GM12878 (cell line): Measurements from ENCODE around the gene ING5.

ENCODE experiments used
- IKZF1 ChIP-seq: fragments of 450-650 bp; conservative IDR thresholded peaks from 2 replicates; pipeline ENCODE4 v1.6.1; 2017; ENCODE audit warnings: antibody characterized with exemption, mild to moderate bottlenecking
- KDM1A ChIP-seq: fragments of 200-600 bp; sonication (generic); IDR thresholded peaks from 2 replicates; pipeline ENCODE4 v1.6.1; 2016; ENCODE audit warnings: borderline replicate concordance
- PAX8 ChIP-seq: fragments of 450-650 bp; IDR thresholded peaks from 2 replicates; pipeline ENCODE4 v1.6.1; 2017; ENCODE audit warnings: mild to moderate bottlenecking, moderate library complexity
- TF ChIP-seq, protein P1 (sequence below), 3 experiments: IDR thresholded peaks in 2 of 3; conservative IDR thresholded peaks in 1 of 3; 2 replicates each; pipeline ENCODE4 v1.5.1; 2011; ENCODE audit warnings: low read depth in 3 of 3, low read length in 3 of 3, mild to moderate bottlenecking in 3 of 3, control low read depth in 2 of 3, moderate library complexity in 2 of 3, inconsistent platforms in 1 of 3, mixed read lengths in 1 of 3; ENCODE audit not compliant: control insufficient read depth in 2 of 3, insufficient read depth in 1 of 3; ENCODE audit errors: extremely low read depth in 1 of 3

DNA sequence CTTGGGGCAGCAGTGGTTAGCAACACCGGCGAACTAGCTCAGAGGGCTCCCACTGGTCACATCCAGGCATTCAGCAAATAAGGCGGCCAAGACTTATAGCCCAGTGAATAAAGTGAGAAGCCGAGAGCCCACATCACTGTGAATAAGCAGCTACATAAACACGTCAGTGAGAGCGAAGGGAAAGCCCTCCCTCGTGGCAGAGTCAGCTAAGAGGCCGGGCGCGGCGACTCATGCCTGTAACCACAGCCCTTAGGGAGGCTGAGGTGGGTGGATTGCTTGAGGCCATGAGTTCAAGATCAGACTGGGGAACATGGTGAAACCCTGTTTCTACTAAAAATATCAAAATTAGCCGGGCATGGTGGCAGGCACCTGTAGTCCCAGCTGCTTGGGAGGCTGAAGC, 37.8 kb downstream of the ING5 start:
- no peak for TF ChIP-seq PAX8
- TF ChIP-seq IKZF1: no peak
- no peak for TF ChIP-seq KDM1A
- TF ChIP-seq, protein P1, sequence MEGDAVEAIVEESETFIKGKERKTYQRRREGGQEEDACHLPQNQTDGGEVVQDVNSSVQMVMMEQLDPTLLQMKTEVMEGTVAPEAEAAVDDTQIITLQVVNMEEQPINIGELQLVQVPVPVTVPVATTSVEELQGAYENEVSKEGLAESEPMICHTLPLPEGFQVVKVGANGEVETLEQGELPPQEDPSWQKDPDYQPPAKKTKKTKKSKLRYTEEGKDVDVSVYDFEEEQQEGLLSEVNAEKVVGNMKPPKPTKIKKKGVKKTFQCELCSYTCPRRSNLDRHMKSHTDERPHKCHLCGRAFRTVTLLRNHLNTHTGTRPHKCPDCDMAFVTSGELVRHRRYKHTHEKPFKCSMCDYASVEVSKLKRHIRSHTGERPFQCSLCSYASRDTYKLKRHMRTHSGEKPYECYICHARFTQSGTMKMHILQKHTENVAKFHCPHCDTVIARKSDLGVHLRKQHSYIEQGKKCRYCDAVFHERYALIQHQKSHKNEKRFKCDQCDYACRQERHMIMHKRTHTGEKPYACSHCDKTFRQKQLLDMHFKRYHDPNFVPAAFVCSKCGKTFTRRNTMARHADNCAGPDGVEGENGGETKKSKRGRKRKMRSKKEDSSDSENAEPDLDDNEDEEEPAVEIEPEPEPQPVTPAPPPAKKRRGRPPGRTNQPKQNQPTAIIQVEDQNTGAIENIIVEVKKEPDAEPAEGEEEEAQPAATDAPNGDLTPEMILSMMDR (IDR thresholded peaks at IDR 0.05 in 2 of 3, conservative IDR thresholded peaks at IDR 0.05 in 1 of 3; ENCODE audit: control insufficient read depth in 2 of 3, extremely low read depth in 1 of 3, insufficient read depth in 1 of 3, low read depth in 3 of 3, low read length in 3 of 3): no peak
